WTC11 (cell line): ENCODE results near the gene DGUOK.

Experiments
- RELA ChIP-seq: sonication (generic); formaldehyde crosslinking; IDR thresholded peaks from 2 replicates; pipeline ENCODE4 v1.8.1; 2022; ENCODE audit warnings: missing genetic modification reagents, mild to moderate bottlenecking, borderline replicate concordance
- STAT6 ChIP-seq: sonication (generic); formaldehyde crosslinking; conservative IDR thresholded peaks from 2 replicates; pipeline ENCODE4 v1.8.1; 2023; ENCODE audit warnings: mild to moderate bottlenecking, low read depth, missing genetic modification reagents, moderate library complexity
- TEAD4 ChIP-seq: sonication (generic); formaldehyde crosslinking; IDR thresholded peaks from 2 replicates; pipeline ENCODE4 v1.8.0; 2022; ENCODE audit warnings: mild to moderate bottlenecking, missing genetic modification reagents

- no peak for TF ChIP-seq TEAD4 (CRISPR knock-in tag)
- no peak for TF ChIP-seq STAT6 (CRISPR knock-in tag)
- no peak for TF ChIP-seq RELA
Measured at GRCh38 chr2:73930386-73930785, 3.7 kb downstream of the DGUOK start.
